NB4 (cell line): ENCODE data around the gene MACROD2.

Source experiments
- MYC ChIP-seq: IDR thresholded peaks from 2 replicates; pipeline ENCODE4 v1.6.1; 2011; ENCODE audit warnings: low read depth, low read length
- POLR2A ChIP-seq: IDR thresholded peaks from 2 replicates; pipeline ENCODE4 v1.6.1; 2011; ENCODE audit warnings: mild to moderate bottlenecking; ENCODE audit not compliant: insufficient read length; ENCODE audit errors: extremely low read depth
- TF ChIP-seq, protein P1 (sequence below): IDR thresholded peaks from one replicate; pipeline ENCODE4 v1.5.1; 2012; ENCODE audit warnings: low read depth, low read length
- TF ChIP-seq, protein P2 (sequence below): IDR thresholded peaks from 2 replicates; pipeline ENCODE4 v1.6.1; 2011; ENCODE audit warnings: low read depth, low read length

DNA sequence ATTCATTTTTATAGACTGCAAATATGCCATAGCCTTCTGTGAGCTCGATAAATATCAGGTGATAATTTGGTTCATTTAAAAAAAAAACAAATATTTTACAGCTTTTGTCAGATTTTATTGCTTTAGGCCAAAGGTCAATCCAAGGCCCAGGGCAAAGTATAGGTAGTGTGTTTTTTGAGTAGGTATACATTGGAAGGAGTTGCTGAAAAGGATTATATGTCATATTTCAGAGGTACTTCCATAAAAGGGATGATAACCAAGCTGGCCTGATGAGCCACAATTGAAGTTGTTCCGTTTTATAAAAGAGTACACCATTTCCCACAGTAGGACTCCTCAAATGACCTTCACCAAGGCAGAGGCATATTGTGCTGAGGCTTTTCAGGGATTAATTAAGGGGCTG, 794.9 kb downstream of the MACROD2 start:
- TF ChIP-seq, protein P1, sequence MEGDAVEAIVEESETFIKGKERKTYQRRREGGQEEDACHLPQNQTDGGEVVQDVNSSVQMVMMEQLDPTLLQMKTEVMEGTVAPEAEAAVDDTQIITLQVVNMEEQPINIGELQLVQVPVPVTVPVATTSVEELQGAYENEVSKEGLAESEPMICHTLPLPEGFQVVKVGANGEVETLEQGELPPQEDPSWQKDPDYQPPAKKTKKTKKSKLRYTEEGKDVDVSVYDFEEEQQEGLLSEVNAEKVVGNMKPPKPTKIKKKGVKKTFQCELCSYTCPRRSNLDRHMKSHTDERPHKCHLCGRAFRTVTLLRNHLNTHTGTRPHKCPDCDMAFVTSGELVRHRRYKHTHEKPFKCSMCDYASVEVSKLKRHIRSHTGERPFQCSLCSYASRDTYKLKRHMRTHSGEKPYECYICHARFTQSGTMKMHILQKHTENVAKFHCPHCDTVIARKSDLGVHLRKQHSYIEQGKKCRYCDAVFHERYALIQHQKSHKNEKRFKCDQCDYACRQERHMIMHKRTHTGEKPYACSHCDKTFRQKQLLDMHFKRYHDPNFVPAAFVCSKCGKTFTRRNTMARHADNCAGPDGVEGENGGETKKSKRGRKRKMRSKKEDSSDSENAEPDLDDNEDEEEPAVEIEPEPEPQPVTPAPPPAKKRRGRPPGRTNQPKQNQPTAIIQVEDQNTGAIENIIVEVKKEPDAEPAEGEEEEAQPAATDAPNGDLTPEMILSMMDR, result no peak
- TF ChIP-seq POLR2A, result no peak
- TF ChIP-seq MYC, result no peak
- TF ChIP-seq, protein P2, sequence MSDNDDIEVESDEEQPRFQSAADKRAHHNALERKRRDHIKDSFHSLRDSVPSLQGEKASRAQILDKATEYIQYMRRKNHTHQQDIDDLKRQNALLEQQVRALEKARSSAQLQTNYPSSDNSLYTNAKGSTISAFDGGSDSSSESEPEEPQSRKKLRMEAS, result no peak
